Effector memory CD8-positive, alpha-beta T cell (primary cell): Measurements from ENCODE around the gene MRPL21.

ENCODE experiments used
- ATAC-seq: fragments of 150-1000 bp; cut with Tn5 transposase; replicated peaks from 2 replicates; pipeline ENCODE4 v1.10.0; 2021; ENCODE audit warnings: mild to moderate bottlenecking, moderate library complexity
- DNase-seq, 3 experiments: peaks; one replicate each; pipeline ENCODE4 v3.0.0; 2021
- H3K27ac Mint-ChIP-seq, 2 donors: one replicate each; pipeline ENCODE4 v1.8.0; 2022; ENCODE audit warnings: mild to moderate bottlenecking in 2 of 2, mixed read lengths in 2 of 2, moderate library complexity in 2 of 2
- H3K27me3 Mint-ChIP-seq, 2 donors: one replicate each; pipeline ENCODE4 v1.8.0; 2022; ENCODE audit warnings: mixed read lengths in 2 of 2
- H3K36me3 Mint-ChIP-seq: one replicate; pipeline ENCODE4 v1.8.0; 2022; ENCODE audit warnings: mild to moderate bottlenecking, moderate library complexity, mixed read lengths; ENCODE audit not compliant: insufficient read depth
- H3K4me1 Mint-ChIP-seq, 2 donors: one replicate each; pipeline ENCODE4 v1.8.0; 2022; ENCODE audit warnings: low read depth in 2 of 2, mixed read lengths in 2 of 2
- H3K4me3 Mint-ChIP-seq, 2 donors: one replicate each; pipeline ENCODE4 v1.8.0; 2022; ENCODE audit warnings: mild to moderate bottlenecking in 2 of 2, mixed read lengths in 2 of 2, moderate library complexity in 2 of 2
- H3K9me3 Mint-ChIP-seq, 2 donors: one replicate each; pipeline ENCODE4 v1.8.0; 2022; ENCODE audit warnings: mixed read lengths in 2 of 2

Gene MRPL21

GRCh38 chr11:68931911-68932310 lies 28.3 kb upstream of the MRPL21 start:
- DNase-seq (no peak), ATAC-seq (no peak)

GRCh38 chr11:68930991-68931855 lies 27.6 kb upstream of the MRPL21 start:
- Mint-ChIP-seq H3K4me1 (no peaks in the 10 kb centered on the region), H3K4me3 (no peak overlapping the region), H3K9me3 (peaks cover 0 to under 1% of the 10 kb centered on the region in 2 donors), H3K27ac (no peak overlapping the region), H3K36me3 (peaks cover 21% of the 10 kb centered on the region), H3K27me3 (no peaks in the 10 kb centered on the region)
- DNase-seq (no peak), ATAC-seq (no peak)

More at GRCh38 chr11:68931911-68932310, 28.3 kb upstream of the MRPL21 start:
- H3K27me3 Mint-ChIP-seq = no peaks in the 10 kb centered on the region
- no peaks in the 10 kb centered on the region for H3K9me3 Mint-ChIP-seq
- no peaks in the 10 kb centered on the region for H3K4me1 Mint-ChIP-seq
- H3K4me3 Mint-ChIP-seq = no peak overlapping the region
- H3K27ac Mint-ChIP-seq = no peak overlapping the region
- peaks cover 14% of the 10 kb centered on the region for H3K36me3 Mint-ChIP-seq

DNA sequence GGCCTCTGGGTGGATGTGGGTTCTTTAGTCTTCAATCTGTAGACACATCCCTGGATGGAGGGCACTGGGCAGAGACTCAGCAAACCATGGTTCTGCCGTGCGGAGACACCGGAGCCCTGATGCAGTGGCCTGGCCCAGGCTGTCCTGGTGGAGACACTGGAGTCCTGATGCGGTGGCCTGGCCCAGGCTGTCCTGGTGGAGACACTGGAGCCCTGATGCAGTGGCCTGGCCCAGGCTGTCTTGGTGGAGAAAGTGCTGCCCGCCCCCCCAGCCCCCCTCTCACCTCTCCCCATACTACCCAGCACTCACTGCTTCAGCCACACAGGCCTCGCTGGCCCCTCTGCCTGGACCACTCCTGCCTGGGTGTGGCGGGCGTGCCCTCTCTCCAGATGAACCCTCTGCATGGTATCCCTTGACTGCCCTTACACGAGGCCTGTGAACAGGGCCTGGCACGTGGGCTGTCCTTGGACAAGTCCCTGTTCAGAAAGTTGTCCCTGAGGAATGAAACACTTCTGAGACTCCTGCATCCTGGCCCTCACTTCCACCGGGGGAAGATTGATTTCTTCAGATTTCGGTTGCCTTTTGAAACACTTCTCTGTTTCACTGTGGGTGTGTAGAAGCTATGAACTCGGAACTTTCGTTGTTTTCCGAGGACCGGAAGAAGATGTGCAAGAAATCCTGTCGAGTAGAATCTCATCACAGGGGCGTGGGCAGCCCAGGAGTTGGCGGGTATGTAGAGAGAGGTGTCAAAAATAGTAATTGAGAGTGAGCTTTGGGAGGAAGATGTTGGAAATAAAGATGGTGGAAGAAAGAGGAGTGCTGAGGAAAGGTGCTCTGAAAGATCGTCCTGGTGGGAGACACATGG lies 26.3 kb upstream of the MRPL21 start:
- H3K4me3 Mint-ChIP-seq = no peak overlapping the region
- ATAC-seq (no peak), DNase-seq (no peak)
- H3K27ac Mint-ChIP-seq = peak overlapping the region in 1 of 2 donors; percentile 41
- H3K27me3 Mint-ChIP-seq = no peaks in the 10 kb centered on the region
- H3K36me3 Mint-ChIP-seq = peaks cover 31% of the 10 kb centered on the region
- no peaks in the 10 kb centered on the region for H3K4me1 Mint-ChIP-seq
- peaks cover 5 to 9% of the 10 kb centered on the region in 2 donors for H3K9me3 Mint-ChIP-seq

DNA sequence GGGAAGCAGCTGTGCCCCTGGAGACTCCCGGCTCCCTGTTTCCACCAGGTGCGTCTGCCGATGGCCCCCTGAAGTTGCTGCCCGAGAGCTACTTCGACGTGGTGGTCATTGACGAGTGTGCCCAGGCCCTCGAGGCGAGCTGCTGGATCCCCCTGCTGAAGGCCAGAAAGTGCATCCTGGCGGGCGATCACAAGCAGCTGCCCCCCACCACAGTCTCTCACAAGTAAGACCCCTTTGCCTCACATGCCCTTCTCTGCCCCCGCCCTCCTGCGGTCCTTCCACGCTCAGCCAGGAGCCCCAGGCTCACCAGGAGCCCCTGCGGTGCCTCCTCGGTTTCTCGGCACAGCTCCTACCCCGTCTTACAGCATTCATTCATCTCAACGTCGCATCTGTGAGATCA lies 25.5 kb upstream of the MRPL21 start:
- ATAC-seq (no peak), DNase-seq (no peak)
- Mint-ChIP-seq H3K36me3 (peaks cover 32% of the 10 kb centered on the region), H3K4me1 (no peaks in the 10 kb centered on the region), H3K4me3 (no peak overlapping the region), H3K9me3 (peaks cover 5 to 9% of the 10 kb centered on the region in 2 donors), H3K27me3 (no peaks in the 10 kb centered on the region), H3K27ac (no peak overlapping the region)

DNA sequence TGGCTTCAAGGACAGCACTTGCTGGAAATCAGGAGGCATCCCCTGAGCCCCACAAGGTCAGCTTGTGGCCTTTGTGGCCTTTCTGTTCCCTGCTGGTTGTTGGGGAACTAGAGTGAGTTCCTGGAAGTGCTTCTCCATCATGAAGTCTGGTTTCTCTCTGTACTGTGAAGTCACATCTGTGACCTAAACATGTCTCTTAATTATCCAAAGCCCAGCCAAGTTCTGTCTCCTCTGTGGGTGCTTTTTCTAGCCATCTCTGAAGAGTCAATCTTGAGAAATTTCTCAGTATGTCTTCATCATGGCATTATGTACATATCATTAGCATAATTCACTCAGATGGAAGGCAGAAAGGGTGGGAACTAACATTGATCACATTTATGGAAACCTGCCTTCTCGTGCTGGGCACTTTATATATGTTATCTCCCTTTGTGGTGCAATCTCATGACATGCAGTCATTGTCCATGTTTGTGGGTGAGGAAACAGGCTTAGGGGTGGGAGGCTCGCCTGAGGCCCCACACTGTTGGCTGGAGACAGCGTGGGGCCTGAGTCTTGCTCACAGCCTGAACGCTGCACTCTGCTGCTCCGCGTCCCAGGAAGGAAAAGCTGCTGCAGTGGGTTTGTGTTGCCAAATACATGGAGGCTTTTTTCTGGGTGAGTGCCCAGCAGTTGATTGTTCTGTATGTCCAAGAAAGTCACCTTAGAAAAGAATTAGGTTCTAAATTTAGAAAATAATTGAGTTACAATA lies 24.7 kb upstream of the MRPL21 start:
- DNase-seq (no peak), ATAC-seq (no peak)
- Mint-ChIP-seq H3K9me3 (peaks cover 5 to 9% of the 10 kb centered on the region in 2 donors), H3K27ac (no peak overlapping the region), H3K4me3 (no peak overlapping the region), H3K4me1 (no peaks in the 10 kb centered on the region), H3K27me3 (no peaks in the 10 kb centered on the region), H3K36me3 (peaks cover 39% of the 10 kb centered on the region)

DNA sequence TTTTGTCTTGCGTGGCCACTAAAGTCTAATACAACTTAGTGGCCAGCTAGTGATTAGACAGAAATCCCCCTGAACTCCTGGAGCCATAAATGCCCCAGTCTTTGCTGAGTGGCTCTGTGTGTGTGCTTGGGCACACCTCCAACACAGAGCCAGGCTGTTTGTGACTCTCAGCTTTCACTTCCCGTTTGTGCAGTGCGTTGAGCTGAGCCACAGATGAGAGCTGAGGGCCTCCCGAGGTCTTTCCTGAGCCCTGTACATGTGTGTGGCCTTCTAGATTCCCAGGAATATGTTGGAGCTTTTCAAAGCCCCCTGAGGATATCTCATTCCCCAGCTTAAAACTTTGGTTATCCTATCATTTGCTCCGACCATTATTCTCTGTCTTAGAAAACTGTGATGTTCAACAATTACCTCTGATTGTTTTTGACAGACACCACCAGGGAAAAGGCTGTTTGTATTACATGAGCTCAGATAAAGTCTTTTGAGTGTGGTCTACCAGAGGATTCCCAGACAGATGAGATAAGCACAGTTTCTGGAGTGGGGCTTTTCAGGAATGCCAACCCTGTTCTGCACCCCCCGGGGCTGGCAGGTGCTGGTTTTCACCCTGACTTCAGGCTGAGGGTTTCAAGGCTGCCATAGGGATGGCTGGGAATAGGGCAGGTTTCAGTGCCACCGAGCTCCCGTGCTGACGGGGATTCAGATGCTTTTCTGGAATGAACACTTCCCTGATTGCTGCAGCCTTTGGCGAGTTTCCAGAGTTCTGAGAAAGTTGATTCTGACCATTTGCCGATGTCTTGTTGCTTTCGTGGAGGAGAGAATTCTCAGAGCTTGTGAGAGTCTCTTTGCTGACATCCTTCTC lies 23.9 kb upstream of the MRPL21 start:
- DNase-seq = no peak
- no peaks in the 10 kb centered on the region for H3K27me3 Mint-ChIP-seq
- H3K4me3 Mint-ChIP-seq = no peak overlapping the region

DNA sequence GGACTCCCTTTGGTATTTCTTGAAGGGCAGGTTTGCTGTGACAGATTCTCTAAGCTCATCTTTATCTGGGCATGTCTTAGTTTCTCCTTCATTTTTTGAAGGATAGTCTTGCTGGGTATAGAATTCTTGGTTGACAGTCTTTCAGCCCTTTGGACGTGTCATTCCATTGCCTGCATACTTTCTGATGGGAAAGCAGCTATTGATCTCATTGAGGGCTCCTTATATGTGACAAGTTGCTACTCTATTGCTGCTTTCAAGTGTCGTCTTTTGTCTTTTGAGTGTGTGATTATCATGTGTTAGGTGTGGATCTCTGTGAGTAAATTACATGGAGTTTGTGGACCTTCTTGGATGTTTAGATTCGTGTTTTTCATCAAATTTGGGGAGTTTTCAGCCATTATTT lies 22.0 kb upstream of the MRPL21 start:
- ATAC-seq (no peak), DNase-seq (no peak)
- H3K27ac Mint-ChIP-seq = no peak overlapping the region
- H3K27me3 Mint-ChIP-seq = no peaks in the 10 kb centered on the region
- peaks cover 51% of the 10 kb centered on the region for H3K36me3 Mint-ChIP-seq
- H3K4me1 Mint-ChIP-seq = no peaks in the 10 kb centered on the region
- H3K4me3 Mint-ChIP-seq = no peak overlapping the region
- peaks cover 5 to 9% of the 10 kb centered on the region in 2 donors for H3K9me3 Mint-ChIP-seq

More for the DNA sequence above, 23.9 kb upstream of the MRPL21 start:
- no peak for ATAC-seq
- Mint-ChIP-seq H3K36me3 (peaks cover 44% of the 10 kb centered on the region), H3K9me3 (peaks cover 5 to 9% of the 10 kb centered on the region in 2 donors), H3K27ac (no peak overlapping the region), H3K4me1 (no peaks in the 10 kb centered on the region)

DNA sequence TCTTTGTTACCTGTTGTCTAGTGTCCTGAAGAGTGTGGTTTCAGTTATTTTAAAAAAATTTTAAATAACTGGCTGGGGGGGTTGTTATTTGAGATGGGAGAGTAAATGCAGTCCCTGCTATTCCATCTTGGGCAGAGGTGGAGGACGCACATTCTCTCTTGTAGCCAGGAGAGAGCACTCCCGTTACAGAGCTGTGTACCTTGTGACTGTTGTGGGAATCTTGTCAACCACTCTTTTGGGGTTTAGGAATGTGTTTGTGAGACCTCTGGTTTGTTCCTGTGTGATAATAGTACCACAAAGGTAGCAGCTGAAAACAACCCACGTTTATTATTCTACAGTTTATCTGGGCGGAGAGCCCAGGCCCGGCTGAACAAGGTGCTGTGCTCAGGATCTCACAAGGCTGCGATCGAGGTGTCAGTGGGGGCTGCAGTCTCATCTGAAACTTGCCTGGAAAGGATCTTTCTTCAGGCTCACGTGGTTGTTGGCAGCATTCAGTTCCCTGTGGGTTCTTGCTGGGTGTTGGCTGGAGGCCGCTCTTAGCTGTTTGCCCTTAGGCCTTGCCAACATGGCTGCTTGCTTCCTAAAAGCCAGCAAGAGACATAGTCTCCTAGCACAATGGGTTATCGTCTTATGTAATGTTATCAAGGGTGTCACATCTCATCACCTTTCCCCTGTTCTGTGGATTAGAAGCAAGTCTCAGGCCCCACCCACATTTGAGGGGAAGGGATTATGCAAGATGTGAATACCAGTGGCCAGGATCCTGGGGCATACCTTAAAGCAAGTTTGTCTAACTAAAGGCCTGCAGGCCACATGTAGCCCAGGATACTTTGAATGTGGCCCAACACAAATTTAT lies 20.7 kb upstream of the MRPL21 start:
- ATAC-seq = no peak
- Mint-ChIP-seq H3K9me3 (peaks cover 5 to 9% of the 10 kb centered on the region in 2 donors), H3K27me3 (no peaks in the 10 kb centered on the region), H3K4me3 (no peak overlapping the region), H3K36me3 (peaks cover 62% of the 10 kb centered on the region), H3K4me1 (no peaks in the 10 kb centered on the region), H3K27ac (no peak overlapping the region)
- no peak for DNase-seq

DNA sequence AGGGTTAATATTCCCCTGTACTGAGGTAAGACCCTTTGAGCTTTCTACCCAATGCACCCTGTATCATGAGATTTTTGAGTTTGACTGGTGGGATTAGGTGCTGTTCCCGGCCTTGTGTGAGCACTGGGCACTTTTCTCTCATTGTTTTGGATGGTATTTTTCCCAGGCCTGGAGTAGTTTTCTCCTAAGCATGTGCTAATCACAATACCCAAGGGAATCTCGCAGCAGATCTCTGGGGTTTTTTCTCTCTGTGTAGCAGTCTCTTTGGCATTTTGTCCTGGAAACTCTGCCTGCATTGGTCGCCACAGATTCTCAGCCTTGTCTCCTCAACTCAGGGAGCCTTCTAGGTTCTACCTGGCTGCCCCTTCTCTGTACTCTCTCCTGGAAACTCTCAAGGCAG lies 20.0 kb upstream of the MRPL21 start:
- H3K4me1 Mint-ChIP-seq = no peaks in the 10 kb centered on the region
- no peak overlapping the region for H3K27ac Mint-ChIP-seq
- H3K36me3 Mint-ChIP-seq = peaks cover 69% of the 10 kb centered on the region
- H3K9me3 Mint-ChIP-seq = peaks cover 5 to 9% of the 10 kb centered on the region in 2 donors
- H3K27me3 Mint-ChIP-seq = no peaks in the 10 kb centered on the region
- H3K4me3 Mint-ChIP-seq = no peak overlapping the region
- DNase-seq (no peak), ATAC-seq (no peak)

DNA sequence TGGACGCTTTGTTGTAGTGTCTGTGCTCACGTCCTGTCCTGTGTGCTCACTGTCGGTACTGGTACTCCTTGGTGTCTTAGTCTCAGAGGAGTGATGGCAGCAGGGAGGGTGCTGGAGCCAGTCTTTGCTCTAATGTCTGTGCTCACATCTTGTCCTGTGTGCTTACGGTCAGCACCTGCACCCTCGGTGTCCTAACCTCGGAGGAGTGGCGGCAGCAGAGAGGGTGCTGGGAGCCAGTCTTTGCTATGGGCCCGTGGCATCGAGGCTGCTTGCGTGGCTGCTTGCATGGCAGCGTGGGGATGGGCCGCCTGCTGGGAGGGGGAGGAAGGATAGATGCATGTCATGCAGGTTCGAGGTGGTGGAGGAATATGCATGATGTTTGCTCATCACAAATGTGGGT lies 12.8 kb upstream of the MRPL21 start:
- ATAC-seq (no peak), DNase-seq (no peak)
- peaks cover 86% of the 10 kb centered on the region for H3K36me3 Mint-ChIP-seq
- no peak overlapping the region for H3K4me3 Mint-ChIP-seq
- peaks cover 1 to 4% of the 10 kb centered on the region in 2 donors for H3K4me1 Mint-ChIP-seq
- no peaks in the 10 kb centered on the region for H3K27me3 Mint-ChIP-seq
- no peaks in the 10 kb centered on the region for H3K9me3 Mint-ChIP-seq
- peak overlapping the region in 1 of 2 donors; percentile 51 for H3K27ac Mint-ChIP-seq

- H3K4me3 Mint-ChIP-seq = no peak overlapping the region
- peaks cover 89% of the 10 kb centered on the region for H3K36me3 Mint-ChIP-seq
- peaks cover 1 to 4% of the 10 kb centered on the region in 2 donors for H3K4me1 Mint-ChIP-seq
- ATAC-seq (no peak), DNase-seq (no peak)
- H3K27ac Mint-ChIP-seq = no peak overlapping the region
- no peaks in the 10 kb centered on the region for H3K9me3 Mint-ChIP-seq
- no peaks in the 10 kb centered on the region for H3K27me3 Mint-ChIP-seq
Observed at GRCh38 chr11:68914761-68915160, 11.1 kb upstream of the MRPL21 start.

- Mint-ChIP-seq H3K27ac (no peak overlapping the region), H3K27me3 (no peaks in the 10 kb centered on the region), H3K4me1 (peaks cover 1 to 4% of the 10 kb centered on the region in 2 donors), H3K4me3 (no peak overlapping the region), H3K36me3 (peaks cover 83% of the 10 kb centered on the region), H3K9me3 (no peaks in the 10 kb centered on the region)
- DNase-seq (no peak), ATAC-seq (no peak)
Observed at GRCh38 chr11:68913188-68913587, 9.6 kb upstream of the MRPL21 start.
